BJ (cell line): ENCODE results near the gene SLC5A2. TPM values are rescaled to one million over a fixed set of nuclear protein-coding genes. Genes with fewer than 3 reads are reported as not detected.
"Not testable (repeated sequence)": the region's sequence is repeated elsewhere in the genome, so short reads cannot be mapped to it uniquely, and the experiment has no call there.

Experiments used
- CTCF ChIA-PET: fragments of 350-600 bp; formaldehyde crosslinking; extraction: SDS; loops from one replicate; lab custom pipeline; 2021; ENCODE audit warnings: antibody characterized with exemption, inconsistent platforms; lab: Yijun Ruan, JAX
- POLR2A ChIA-PET: fragments of 300-600 bp; sonication (Branson Sonifier 250); formaldehyde crosslinking; extraction: SDS; loops from one replicate; lab custom pipeline; 2021; ENCODE audit warnings: antibody characterized with exemption; lab: Charles Lee
- DNase-seq: peaks from one replicate; pipeline ENCODE4 v3.0.0-alpha.2; 2011; ENCODE audit warnings: low read depth
- H3K27me3 ChIP-seq: 2 replicates; pipeline ENCODE4 v1.6.0; 2011; ENCODE audit warnings: low read length; ENCODE audit not compliant: control insufficient read depth, insufficient read depth
- H3K36me3 ChIP-seq: 2 replicates; pipeline ENCODE4 v1.5.1; 2011; ENCODE audit warnings: low read length; ENCODE audit not compliant: control insufficient read depth, insufficient read depth
- H3K4me3 ChIP-seq: 2 replicates; pipeline ENCODE4 v1.5.1; 2011; ENCODE audit warnings: low read depth, mild to moderate bottlenecking, control low read depth, low read length
- polyA plus RNA-seq: library from polyadenylated mRNA; depleted of rRNA; stranded (reverse); fragments of >200 nt; gene quantifications from 2 replicates; pipeline ENCODE4 v1.2.3, GENCODE V29; 2011
- TF ChIP-seq, protein P1 (sequence below): IDR thresholded peaks from 2 replicates; pipeline ENCODE4 v1.5.1; 2011; ENCODE audit warnings: low read depth, mild to moderate bottlenecking, control low read depth, inconsistent platforms, low read length, moderate library complexity; ENCODE audit not compliant: insufficient read depth

The SLC5A2 gene
- polyA plus RNA-seq, 1 experiment: not detected

- POLR2A ChIA-PET: no interaction called here
- TF ChIP-seq, protein P1, sequence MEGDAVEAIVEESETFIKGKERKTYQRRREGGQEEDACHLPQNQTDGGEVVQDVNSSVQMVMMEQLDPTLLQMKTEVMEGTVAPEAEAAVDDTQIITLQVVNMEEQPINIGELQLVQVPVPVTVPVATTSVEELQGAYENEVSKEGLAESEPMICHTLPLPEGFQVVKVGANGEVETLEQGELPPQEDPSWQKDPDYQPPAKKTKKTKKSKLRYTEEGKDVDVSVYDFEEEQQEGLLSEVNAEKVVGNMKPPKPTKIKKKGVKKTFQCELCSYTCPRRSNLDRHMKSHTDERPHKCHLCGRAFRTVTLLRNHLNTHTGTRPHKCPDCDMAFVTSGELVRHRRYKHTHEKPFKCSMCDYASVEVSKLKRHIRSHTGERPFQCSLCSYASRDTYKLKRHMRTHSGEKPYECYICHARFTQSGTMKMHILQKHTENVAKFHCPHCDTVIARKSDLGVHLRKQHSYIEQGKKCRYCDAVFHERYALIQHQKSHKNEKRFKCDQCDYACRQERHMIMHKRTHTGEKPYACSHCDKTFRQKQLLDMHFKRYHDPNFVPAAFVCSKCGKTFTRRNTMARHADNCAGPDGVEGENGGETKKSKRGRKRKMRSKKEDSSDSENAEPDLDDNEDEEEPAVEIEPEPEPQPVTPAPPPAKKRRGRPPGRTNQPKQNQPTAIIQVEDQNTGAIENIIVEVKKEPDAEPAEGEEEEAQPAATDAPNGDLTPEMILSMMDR: no peak
- DNase-seq: no peak
- Histone ChIP-seq H3K36me3 (no peaks in the 10 kb centered on the region), H3K4me3 (no peak overlapping the region), H3K27me3 (no peaks in the 10 kb centered on the region)
- CTCF ChIA-PET: interaction anchor here (0.7 to 1.6 kb wide), 4 partner anchors 9 to 297 kb away, joined by 3 to 4 read pairs (median 3); partner anchors contain the start of gene ARMC5
Measured at GRCh38 chr16:31439519-31439918, 43.4 kb upstream of the SLC5A2 start.

DNA sequence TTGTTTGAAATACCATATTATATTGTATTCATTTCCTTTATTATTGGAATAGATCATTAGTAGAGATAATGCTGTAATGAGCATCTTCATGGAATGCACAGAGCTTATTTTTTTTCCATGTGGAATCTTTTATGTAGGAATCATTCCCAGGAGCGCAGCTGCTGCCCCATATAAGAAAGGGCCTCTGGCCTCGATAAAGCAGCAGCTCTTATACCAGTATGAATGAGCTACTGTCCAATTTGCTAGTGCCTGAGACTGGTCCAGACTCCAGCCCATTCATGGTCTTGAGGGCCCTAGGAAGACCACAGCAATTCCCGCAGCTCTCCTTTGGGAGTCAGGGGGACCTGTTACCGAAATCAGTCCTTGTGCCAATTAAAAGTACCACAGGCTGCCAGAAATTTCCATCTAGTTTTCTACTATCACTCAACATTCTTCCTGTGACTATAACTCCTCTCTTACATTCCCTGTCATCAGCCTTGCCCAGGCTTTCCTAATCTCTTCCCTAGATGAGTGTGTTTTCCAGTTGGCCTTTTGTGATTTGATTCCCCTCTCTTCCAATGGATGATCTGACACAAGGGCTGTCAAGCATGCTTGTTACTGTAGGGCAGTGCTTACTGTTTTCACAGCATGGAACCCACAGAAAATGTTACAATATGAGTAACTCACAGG lies 42.3 kb upstream of the SLC5A2 start:
- H3K27me3 ChIP-seq: no peaks in the 10 kb centered on the region
- CTCF ChIA-PET: interaction anchor here (1.1 to 1.6 kb wide), 3 partner anchors 10 to 298 kb away, joined by 3 to 4 read pairs (median 3); partner anchors contain the start of gene ARMC5
- POLR2A ChIA-PET: no interaction called here
- DNase-seq: no peak
- H3K4me3 ChIP-seq: no peak overlapping the region
- no peaks in the 10 kb centered on the region for H3K36me3 ChIP-seq
- TF ChIP-seq, protein P1: no peak

- DNase-seq: no peak
- CTCF ChIA-PET: interaction anchor here (0.6 to 3.2 kb wide), 19 partner anchors 10 to 500 kb away, joined by 3 to 37 read pairs (median 4); partner anchors contain the start of genes COX6A2, HSD3B7 and PYCARD
- Histone ChIP-seq H3K36me3 (no peaks in the 10 kb centered on the region), H3K27me3 (no peaks in the 10 kb centered on the region; the same call in 1 of the 2 replicates), H3K4me3 (peak overlapping the region; percentile 53)
- POLR2A ChIA-PET: no interaction called here
- TF ChIP-seq, protein P1: no peak
Measured at GRCh38 chr16:31441956-31442355, 41.0 kb upstream of the SLC5A2 start.

DNA sequence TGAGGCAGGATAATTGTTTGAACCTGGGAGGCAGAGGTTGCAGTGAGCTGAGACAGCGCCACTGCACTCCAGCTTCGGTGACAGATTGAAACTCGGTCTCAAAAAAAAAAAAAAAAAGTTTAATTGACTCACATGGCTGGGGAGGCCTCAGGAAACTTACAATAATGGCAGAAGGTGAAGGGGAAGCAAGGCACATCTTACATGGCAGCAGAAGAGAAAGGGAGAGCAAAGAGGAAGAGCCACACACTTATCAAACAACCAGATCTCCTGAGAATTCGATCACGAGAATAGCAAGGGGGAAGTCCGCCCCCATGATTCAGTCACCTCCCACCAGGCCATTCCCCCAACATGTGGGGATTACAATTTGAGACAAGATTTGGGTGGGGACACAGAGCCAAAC lies 37.0 kb upstream of the SLC5A2 start:
- CTCF ChIA-PET, H3K36me3 ChIP-seq, H3K27me3 ChIP-seq, POLR2A ChIA-PET, H3K4me3 ChIP-seq, DNase-seq: not testable (repeated sequence)

DNA sequence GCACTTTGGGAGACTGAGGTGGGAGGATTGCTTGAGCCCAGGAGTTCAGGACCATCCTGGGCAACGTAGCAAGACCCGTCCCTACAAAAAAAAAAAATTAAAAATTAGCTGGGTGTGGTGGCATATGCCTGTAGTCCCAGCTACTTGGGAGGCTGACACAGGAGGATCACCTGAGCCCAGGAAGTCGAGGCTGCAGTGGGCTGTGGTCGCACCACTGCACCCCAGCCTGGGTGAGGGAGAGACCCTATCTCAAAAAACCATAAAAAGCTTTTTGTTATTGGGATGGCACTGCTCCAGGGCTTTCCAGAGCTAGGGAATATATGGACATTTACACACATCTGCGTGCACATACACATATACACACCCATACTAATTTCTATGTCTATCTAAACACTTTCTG lies 31.7 kb upstream of the SLC5A2 start:
- POLR2A ChIA-PET: interaction anchor here (0.9 to 1.0 kb wide), 2 partner anchors 9 to 271 kb away, joined by 3 read pairs; partner anchors contain the start of gene FUS
- no peak for DNase-seq
- no peaks in the 10 kb centered on the region; the same call in 1 of the 2 replicates for H3K36me3 ChIP-seq
- H3K27me3 ChIP-seq: no peaks in the 10 kb centered on the region
- CTCF ChIA-PET: interaction anchor here (0.6 to 3.1 kb wide), 10 partner anchors 8 to 468 kb away, joined by 3 to 37 read pairs (median 4); partner anchors contain the start of genes FUS, ZNF267 and ZNF843
- H3K4me3 ChIP-seq: no peak overlapping the region
- TF ChIP-seq, protein P1: no peak
